GM20000 (cell line): ENCODE results near the gene MAB21L3.

Experiments
- DNase-seq: peaks from one replicate; pipeline ENCODE4 v3.0.0; 2012; ENCODE audit warnings: low spot score
- CTCF ChIP-seq: IDR thresholded peaks from 2 replicates; pipeline ENCODE4 v1.5.1; 2012; ENCODE audit warnings: mild to moderate bottlenecking, control low read depth; ENCODE audit errors: extremely low read depth, missing control alignments

The MAB21L3 gene

GRCh38 chr1:116172666-116173065 is 61.5 kb downstream of the MAB21L3 start:
- no peak for TF ChIP-seq CTCF
- no peak for DNase-seq

GRCh38 chr1:116175611-116176010 is 64.4 kb downstream of the MAB21L3 start:
- no peak for DNase-seq
- TF ChIP-seq CTCF = no peak

GRCh38 chr1:116176306-116176789 is 65.1 kb downstream of the MAB21L3 start:
- DNase-seq = no peak
- no peak for TF ChIP-seq CTCF

GRCh38 chr1:116177861-116178260 is 66.7 kb downstream of the MAB21L3 start:
- TF ChIP-seq CTCF = no peak
- DNase-seq = no peak

GRCh38 chr1:116178837-116179236 is 67.6 kb downstream of the MAB21L3 start:
- no peak for DNase-seq
- TF ChIP-seq CTCF = no peak

GRCh38 chr1:116179419-116179818 is 68.2 kb downstream of the MAB21L3 start:
- DNase-seq = no peak
- TF ChIP-seq CTCF = no peak

- TF ChIP-seq CTCF = no peak
- DNase-seq = no peak
These were observed 68.8 kb downstream of the MAB21L3 start for GRCh38 chr1:116179964-116180363.
